ENCODE results near the gene SLC27A1.

SLC27A1 gene

GRCh38 chr19:17445526-17446165 is 24.7 kb upstream of the SLC27A1 start:
- Mint-ChIP-seq H3K4me3 (no peak overlapping the region), H3K27me3 (ENCODE audit: low read depth) (peaks cover 16% of the 10 kb centered on the region), H3K36me3 (ENCODE audit: low read depth) (no peaks in the 10 kb centered on the region), H3K4me1 (peaks cover 12% of the 10 kb centered on the region), H3K9me3 (no peaks in the 10 kb centered on the region), H3K27ac (no peak overlapping the region)
- no peak for TF ChIP-seq CTCF (IDR thresholded peaks at IDR 0.05; ENCODE audit: unreplicated experiment in 3 of 3)

DNA sequence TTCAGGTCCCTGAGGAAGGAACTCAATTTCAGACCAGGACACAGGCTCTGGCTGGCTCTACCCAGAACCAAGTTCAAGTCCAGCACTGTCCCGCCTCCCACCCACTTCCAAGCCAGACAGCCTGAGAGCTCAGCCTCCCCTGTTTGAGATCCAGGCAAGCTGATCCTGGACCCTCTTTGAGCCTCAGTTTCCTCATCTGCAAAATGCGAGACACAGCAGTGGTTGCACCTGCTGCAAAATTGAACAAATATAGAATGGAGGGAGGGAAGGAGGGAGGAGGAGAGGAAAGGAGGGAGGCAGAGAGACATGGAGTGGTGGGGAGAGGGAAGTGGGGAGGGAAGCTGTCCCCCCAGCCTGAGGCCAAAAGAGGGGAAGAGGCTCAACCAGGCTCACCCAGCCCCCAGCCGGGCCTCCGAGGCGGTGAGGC is 22.6 kb upstream of the SLC27A1 start:
- Mint-ChIP-seq H3K27me3 (ENCODE audit: low read depth) (peaks cover 23% of the 10 kb centered on the region), H3K4me1 (peaks cover 6% of the 10 kb centered on the region), H3K36me3 (ENCODE audit: low read depth) (no peaks in the 10 kb centered on the region), H3K9me3 (no peaks in the 10 kb centered on the region), H3K4me3 (peak overlapping the region; percentile 72 to 79 (median 77)), H3K27ac (no peak overlapping the region)
- TF ChIP-seq CTCF (IDR thresholded peaks at IDR 0.05; ENCODE audit: unreplicated experiment in 3 of 3) = no peak

DNA sequence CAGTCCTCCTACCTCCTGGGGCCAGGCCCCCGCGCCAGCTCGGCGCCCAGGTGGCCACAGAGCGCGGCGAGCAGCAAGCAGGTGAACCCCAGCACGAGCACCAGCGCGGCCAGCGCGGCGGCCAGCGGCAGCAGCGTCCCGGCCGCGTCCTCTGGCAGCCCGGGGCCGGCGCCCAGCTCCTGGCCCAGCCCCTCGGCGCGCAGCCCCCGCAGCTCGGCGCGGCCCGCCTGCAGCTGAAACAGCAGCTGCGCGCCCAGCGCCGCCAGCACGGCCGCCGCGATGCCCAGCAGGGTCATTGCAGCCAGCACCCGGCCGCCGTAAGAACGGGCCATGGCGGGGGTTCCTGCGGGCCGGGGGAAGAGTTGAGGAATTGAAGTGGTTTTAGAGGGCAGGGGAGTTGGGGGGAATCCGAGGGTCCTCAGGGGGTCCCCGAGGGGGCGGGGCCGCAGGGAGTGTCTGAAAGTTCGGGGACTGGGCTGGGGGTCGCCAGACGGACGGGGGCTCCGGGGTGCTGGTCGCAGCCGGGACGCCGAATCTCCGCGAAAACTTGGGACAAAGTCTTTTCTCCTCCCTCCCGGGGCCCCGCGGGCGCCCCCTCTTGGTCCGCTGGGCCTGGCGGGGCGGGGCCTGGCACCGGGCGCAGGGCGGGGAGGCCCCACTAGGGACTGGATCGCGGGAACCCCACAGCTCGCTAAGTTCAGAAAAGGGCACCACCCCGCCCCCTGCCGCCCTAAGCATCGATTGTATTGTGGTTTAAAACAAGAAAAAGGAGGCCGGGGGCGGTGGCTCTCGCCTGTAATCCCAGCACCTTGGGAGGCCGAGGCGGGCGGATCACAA is 22.0 kb upstream of the SLC27A1 start, which contains the start of gene TMEM221:
Gene TMEM221 (minus strand): TSS at position 538 of the 837 bp plus-strand sequence. CDS start 206 bp downstream, at position 332.
- peak within 1 kb of the TSS; percentile 73 to 79 (median 77) for H3K4me3 Mint-ChIP-seq

GRCh38 chr19:17450264-17451075 is 19.9 kb upstream of the SLC27A1 start:
- no peaks in the 10 kb centered on the region for H3K9me3 Mint-ChIP-seq
- peaks cover 16% of the 10 kb centered on the region for H3K4me1 Mint-ChIP-seq
- no peaks in the 10 kb centered on the region for H3K36me3 Mint-ChIP-seq (ENCODE audit: low read depth)
- H3K27ac Mint-ChIP-seq = peak overlapping the region in 2 of 3 experiments; percentile 40 to 67
- TF ChIP-seq CTCF (IDR thresholded peaks at IDR 0.05; ENCODE audit: unreplicated experiment in 3 of 3) = no peak
- peak overlapping the region; percentile 67 to 83 (median 68) for H3K4me3 Mint-ChIP-seq
- H3K27me3 Mint-ChIP-seq (ENCODE audit: low read depth) = peaks cover 49% of the 10 kb centered on the region

More for the DNA sequence above, 22.0 kb upstream of the SLC27A1 start, which contains the start of gene TMEM221:
- peak; percentile 50 to 66 (median 59) for TF ChIP-seq CTCF (IDR thresholded peaks at IDR 0.05; ENCODE audit: unreplicated experiment in 3 of 3)
- H3K9me3 Mint-ChIP-seq = no peaks in the 10 kb centered on the region
- H3K4me1 Mint-ChIP-seq = peaks cover 7% of the 10 kb centered on the region
- no peaks in the 10 kb centered on the region for H3K36me3 Mint-ChIP-seq (ENCODE audit: low read depth)
- no peak within 1 kb of the TSS for H3K27ac Mint-ChIP-seq
- H3K27me3 Mint-ChIP-seq (ENCODE audit: low read depth) = peaks cover 27% of the 10 kb centered on the region

- peaks cover 16% of the 10 kb centered on the region for H3K4me1 Mint-ChIP-seq
- H3K4me3 Mint-ChIP-seq = no peak overlapping the region
- TF ChIP-seq CTCF (IDR thresholded peaks at IDR 0.05; ENCODE audit: unreplicated experiment in 3 of 3) = no peak
- H3K27me3 Mint-ChIP-seq (ENCODE audit: low read depth) = peaks cover 62% of the 10 kb centered on the region
- H3K36me3 Mint-ChIP-seq (ENCODE audit: low read depth) = no peaks in the 10 kb centered on the region
- no peak overlapping the region for H3K27ac Mint-ChIP-seq
- H3K9me3 Mint-ChIP-seq = no peaks in the 10 kb centered on the region
Measured at GRCh38 chr19:17451820-17452219, 18.5 kb upstream of the SLC27A1 start.
